SK-N-SH (cell line): Measurements from ENCODE around the gene PRDM5. TPM values are rescaled to one million over a fixed set of nuclear protein-coding genes. Genes with fewer than 3 reads are reported as not detected.

ENCODE experiments used
- CTCF ChIA-PET: fragments of 300-600, 350-600 bp; formaldehyde crosslinking; extraction: SDS; loops from one replicate; lab custom pipeline; 2021; lab: Yijun Ruan, JAX
- POLR2A ChIA-PET: fragments of 350-600 bp; sonication (Branson Sonifier 250); formaldehyde crosslinking; extraction: SDS; loops from one replicate; lab custom pipeline; 2020; ENCODE audit warnings: antibody characterized with exemption, inconsistent platforms; lab: Yijun Ruan, JAX
- DNase-seq: peaks from one replicate; pipeline ENCODE4 v3.0.0; 2012
- H2AFZ ChIP-seq: fragments of 200-600 bp; sonication (generic); 2 replicates; pipeline ENCODE4 v1.8.1; 2016; ENCODE audit warnings: antibody characterized with exemption, mild to moderate bottlenecking, low read depth
- H3F3A ChIP-seq: fragments of 200-600 bp; sonication (generic); replicated peaks from 2 replicates; pipeline ENCODE3; 2016; ENCODE audit warnings: antibody characterized with exemption, mild to moderate bottlenecking; ENCODE audit not compliant: insufficient read depth
- H3K27ac ChIP-seq, 2 experiments: fragments of 200-500 bp in 1 of 2; fragments of 200-600 bp in 1 of 2; sonication (Bioruptor generic) in 1 of 2; sonication (generic), shearing (Covaris generic) in 1 of 2; 2 replicates each; pipeline versions ENCODE4 v1.5.1 to v1.6.1; 2014 to 2016; ENCODE audit warnings: low read depth in 2 of 2, inconsistent platforms in 1 of 2, low read length in 1 of 2, mild to moderate bottlenecking in 1 of 2, mixed read lengths in 1 of 2
- H3K27me3 ChIP-seq: fragments of 200-600 bp; sonication (generic), shearing (Covaris generic); 2 replicates; pipeline ENCODE4 v1.6.1; 2016; ENCODE audit warnings: mixed run types; ENCODE audit not compliant: insufficient read depth
- H3K36me3 ChIP-seq, 2 experiments: fragments of 200-500 bp in 1 of 2; fragments of 200-600 bp in 1 of 2; sonication (Bioruptor generic) in 1 of 2; sonication (generic) in 1 of 2; replicated peaks in 1 of 2; 2 replicates each; pipeline versions ENCODE3 to v1.5.1; 2014 to 2016; ENCODE audit warnings: low read length in 1 of 2, mild to moderate bottlenecking in 1 of 2; ENCODE audit not compliant: insufficient read depth in 2 of 2, control insufficient read depth in 1 of 2
- H3K4me1 ChIP-seq, 2 experiments: fragments of 200-500 bp in 1 of 2; fragments of 200-600 bp in 1 of 2; sonication (Bioruptor generic) in 1 of 2; sonication (generic), shearing (Covaris generic) in 1 of 2; 2 replicates each; pipeline versions ENCODE4 v1.5.1 to v1.6.1; 2014 to 2016; ENCODE audit warnings: low read depth in 1 of 2, low read length in 1 of 2, mixed run types in 1 of 2; ENCODE audit not compliant: insufficient read depth in 2 of 2, control insufficient read depth in 1 of 2
- H3K4me2 ChIP-seq: fragments of 200-600 bp; sonication (generic), shearing (Covaris generic); 2 replicates; pipeline ENCODE4 v1.6.1; 2017; ENCODE audit warnings: mixed run types
- H3K4me3 ChIP-seq, 2 experiments: fragments of 200-500 bp in 1 of 2; fragments of 200-600 bp in 1 of 2; sonication (Bioruptor generic) in 1 of 2; sonication (generic), shearing (Covaris generic) in 1 of 2; 2 replicates each; pipeline versions ENCODE4 v1.5.1 to v1.8.1; 2014 to 2016; ENCODE audit warnings: low read depth in 2 of 2, inconsistent platforms in 1 of 2, low read length in 1 of 2, mild to moderate bottlenecking in 1 of 2, mixed read lengths in 1 of 2, moderate library complexity in 1 of 2
- H3K79me2 ChIP-seq: fragments of 200-600 bp; sonication (generic); 2 replicates; pipeline ENCODE4 v1.8.1; 2017; ENCODE audit warnings: mild to moderate bottlenecking; ENCODE audit not compliant: insufficient read depth
- H3K9ac ChIP-seq: fragments of 200-600 bp; sonication (generic); 2 replicates; pipeline ENCODE4 v1.6.1; 2017; ENCODE audit warnings: mixed run types
- H3K9me2 ChIP-seq: fragments of 200-600 bp; sonication (generic); 2 replicates; pipeline ENCODE4 v1.6.1; 2017; ENCODE audit warnings: mixed run types
- H3K9me3 ChIP-seq: fragments of 200-600 bp; sonication (generic); 2 replicates; pipeline ENCODE4 v1.6.1; 2017; ENCODE audit warnings: mixed run types, mild to moderate bottlenecking, moderate library complexity
- H4K20me1 ChIP-seq: fragments of 200-600 bp; sonication (generic); 2 replicates; pipeline ENCODE4 v1.6.1; 2017; ENCODE audit warnings: mild to moderate bottlenecking, mixed run types; ENCODE audit not compliant: insufficient read depth
- CTCF ChIP-seq: fragments of 200-600 bp; sonication (generic); IDR thresholded peaks from 2 replicates; pipeline ENCODE4 v1.6.1; 2017; ENCODE audit warnings: antibody characterized with exemption, mild to moderate bottlenecking, moderate library complexity
- EZH2phosphoT487 ChIP-seq: fragments of 200-600 bp; sonication (generic); IDR thresholded peaks from 2 replicates; pipeline ENCODE4 v1.6.1; 2017; ENCODE audit warnings: low read depth, mixed run types, mild to moderate bottlenecking, antibody characterized with exemption, moderate library complexity, borderline replicate concordance
- FOXM1 ChIP-seq: IDR thresholded peaks from 2 replicates; pipeline ENCODE4 v1.4.0; 2012; ENCODE audit warnings: low read depth, mild to moderate bottlenecking
- GATA2 ChIP-seq: sonication (generic); formaldehyde crosslinking; IDR thresholded peaks from 2 replicates; pipeline ENCODE4 v1.5.0; 2020; ENCODE audit warnings: mild to moderate bottlenecking, missing genetic modification reagents
- JUND ChIP-seq: IDR thresholded peaks from 2 replicates; pipeline ENCODE4 v1.4.0; 2012
- MXI1 ChIP-seq: IDR thresholded peaks from 2 replicates; pipeline ENCODE4 v1.6.1; 2012; ENCODE audit warnings: mild to moderate bottlenecking, low read depth, low read length, improper control_type of control experiment
- PBX3 ChIP-seq: IDR thresholded peaks from 2 replicates; pipeline ENCODE4; 2012
- POLR2AphosphoS5 ChIP-seq: IDR thresholded peaks from 2 replicates; pipeline ENCODE4 v1.6.1; 2012; ENCODE audit warnings: low read depth, low read length
- REST ChIP-seq: IDR thresholded peaks from 2 replicates; pipeline ENCODE4 v1.6.1; 2012; ENCODE audit warnings: mild to moderate bottlenecking, low read depth, low read length, moderate library complexity
- RXRA ChIP-seq: IDR thresholded peaks from 2 replicates; pipeline ENCODE4 v1.4.0; 2012; ENCODE audit warnings: low read depth, mild to moderate bottlenecking, borderline replicate concordance
- SMC3 ChIP-seq: IDR thresholded peaks from 2 replicates; pipeline ENCODE4 v1.6.1; 2012; ENCODE audit warnings: low read depth, low read length, improper control_type of control experiment
- TAF1 ChIP-seq: IDR thresholded peaks from 2 replicates; pipeline ENCODE4 v1.6.1; 2012; ENCODE audit warnings: low read depth, mild to moderate bottlenecking, low read length, moderate library complexity, borderline replicate concordance
- TEAD4 ChIP-seq: IDR thresholded peaks from 2 replicates; pipeline ENCODE4 v1.4.0; 2012; ENCODE audit warnings: mild to moderate bottlenecking, borderline replicate concordance; ENCODE audit not compliant: insufficient read depth
- YY1 ChIP-seq: IDR thresholded peaks from 2 replicates; pipeline ENCODE4 v1.4.0; 2012; ENCODE audit warnings: low read depth, mild to moderate bottlenecking
- ZBTB33 ChIP-seq: IDR thresholded peaks from 2 replicates; pipeline ENCODE4 v1.4.0; 2012; ENCODE audit warnings: low read depth, borderline replicate concordance
- whole genome bisulfite sequencing: methylation state at CpG from one replicate; pipeline ENCODE4 v1.1.6; 2017; ENCODE audit warnings: low lambda C conversion rate; 5-methylcytosine and 5-hydroxymethylcytosine counted together
- polyA plus RNA-seq, 3 experiments: library from polyadenylated mRNA; depleted of rRNA; stranded (reverse); fragments of >200 nt; gene quantifications; 2 replicates each; pipeline ENCODE4 v1.2.3, GENCODE V29; 2012

Gene PRDM5
- polyA plus RNA-seq, 1 of the 3 experiments (the other 2 are of a cell fraction) = 3.8 TPM

GRCh38 chr4:120770897-120771296, 151.6 kb downstream of the PRDM5 start:
- 94% methylated on average over 1 of the region's 1 CpG for WGBS
- DNase-seq = no peak
- no peaks in the 10 kb centered on the region for H3F3A ChIP-seq
- no peaks in the 10 kb centered on the region for H3K36me3 ChIP-seq
- CTCF ChIA-PET = no interaction called here
- no peak overlapping the region for H3K4me2 ChIP-seq
- H3K9ac ChIP-seq = no peak overlapping the region
- H3K27me3 ChIP-seq = no peaks in the 10 kb centered on the region
- no peak overlapping the region for H2AFZ ChIP-seq
- H3K79me2 ChIP-seq = no peaks in the 10 kb centered on the region
- POLR2A ChIA-PET = no interaction called here
- no peaks in the 10 kb centered on the region for H3K9me2 ChIP-seq
- H3K4me3 ChIP-seq = no peak overlapping the region
- no peaks in the 10 kb centered on the region; a peak in 1 of 4 replicates for H3K4me1 ChIP-seq
- TF ChIP-seq MXI1 (no peak), YY1 (no peak), GATA2 (no peak), PBX3 (no peak), CTCF (no peak), TEAD4 (no peak), ZBTB33 (no peak), TAF1 (no peak), RXRA (no peak), SMC3 (no peak), REST (no peak), FOXM1 (no peak), POLR2AphosphoS5 (no peak), EZH2phosphoT487 (no peak), JUND (no peak)
- no peaks in the 10 kb centered on the region for H3K9me3 ChIP-seq
- H4K20me1 ChIP-seq = no peaks in the 10 kb centered on the region
- H3K27ac ChIP-seq = no peak overlapping the region
